ENCODE data around the gene FOXN1.
"Not testable (repeated sequence)": the region's sequence is repeated elsewhere in the genome, so short reads cannot be mapped to it uniquely, and the experiment has no call there.

Gene FOXN1

DNA sequence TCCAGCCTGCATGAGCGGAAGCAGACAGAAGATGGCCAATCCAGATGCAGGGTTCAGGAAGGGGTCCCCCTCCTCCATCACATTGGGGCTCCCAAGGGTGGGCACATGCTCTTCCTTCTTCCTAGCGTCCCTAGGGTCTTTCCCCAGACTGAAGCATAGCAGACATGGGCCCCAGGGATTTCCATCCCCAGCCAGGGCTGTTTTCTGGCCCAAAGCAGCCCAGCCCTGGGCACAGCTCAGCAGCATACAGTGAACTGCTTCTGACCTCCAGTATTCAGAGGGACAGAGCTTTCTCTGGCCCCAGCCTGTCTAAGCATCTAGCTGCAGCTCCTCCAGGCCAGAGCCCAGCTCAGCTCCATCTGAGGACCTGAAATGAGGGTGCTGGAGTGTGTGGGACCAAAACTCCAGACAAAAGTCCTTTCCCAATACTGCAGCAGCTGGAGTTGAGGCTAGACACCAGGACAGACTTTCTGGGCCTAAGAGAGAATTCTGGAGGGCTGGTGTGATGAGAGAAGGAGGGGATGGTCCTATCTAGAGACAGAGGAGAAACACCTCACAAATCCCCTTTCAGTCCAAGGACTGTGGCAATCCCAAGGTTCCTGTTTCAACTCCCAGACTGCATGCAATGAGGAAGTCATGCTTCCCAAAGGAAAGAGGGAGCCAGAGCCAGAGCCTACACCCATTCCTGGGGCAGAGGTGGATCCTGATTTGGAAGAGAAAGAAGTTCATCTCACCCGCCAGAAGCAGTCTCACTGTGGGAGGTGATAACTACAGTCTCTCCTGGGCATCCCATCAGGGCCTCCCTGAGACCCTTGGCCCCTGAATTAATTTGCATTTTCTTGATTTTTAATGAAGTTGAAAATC is 4.5 kb upstream of the FOXN1 start:
- DNase-seq, result no peak

DNA sequence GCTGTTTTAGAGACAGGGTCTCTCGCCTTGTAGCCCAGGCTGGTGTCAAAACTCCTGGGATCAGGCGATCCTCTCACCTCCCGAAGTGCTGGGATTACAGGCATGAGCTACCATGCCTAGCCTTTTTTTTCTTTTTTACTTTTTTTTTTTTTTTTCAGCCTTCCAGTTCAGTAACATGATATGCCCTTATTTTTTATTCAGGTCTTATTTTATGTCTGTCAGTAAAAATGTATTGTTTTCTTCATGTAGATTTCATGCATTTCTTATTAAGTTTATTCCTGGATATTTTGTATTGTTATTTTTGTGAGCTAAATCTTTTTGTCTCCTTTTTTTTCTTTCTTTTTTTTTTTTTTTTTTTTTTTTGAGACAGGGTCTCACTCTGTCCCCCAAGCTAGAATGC is 2.7 kb upstream of the FOXN1 start:
- DNase-seq, result no peak

DNA sequence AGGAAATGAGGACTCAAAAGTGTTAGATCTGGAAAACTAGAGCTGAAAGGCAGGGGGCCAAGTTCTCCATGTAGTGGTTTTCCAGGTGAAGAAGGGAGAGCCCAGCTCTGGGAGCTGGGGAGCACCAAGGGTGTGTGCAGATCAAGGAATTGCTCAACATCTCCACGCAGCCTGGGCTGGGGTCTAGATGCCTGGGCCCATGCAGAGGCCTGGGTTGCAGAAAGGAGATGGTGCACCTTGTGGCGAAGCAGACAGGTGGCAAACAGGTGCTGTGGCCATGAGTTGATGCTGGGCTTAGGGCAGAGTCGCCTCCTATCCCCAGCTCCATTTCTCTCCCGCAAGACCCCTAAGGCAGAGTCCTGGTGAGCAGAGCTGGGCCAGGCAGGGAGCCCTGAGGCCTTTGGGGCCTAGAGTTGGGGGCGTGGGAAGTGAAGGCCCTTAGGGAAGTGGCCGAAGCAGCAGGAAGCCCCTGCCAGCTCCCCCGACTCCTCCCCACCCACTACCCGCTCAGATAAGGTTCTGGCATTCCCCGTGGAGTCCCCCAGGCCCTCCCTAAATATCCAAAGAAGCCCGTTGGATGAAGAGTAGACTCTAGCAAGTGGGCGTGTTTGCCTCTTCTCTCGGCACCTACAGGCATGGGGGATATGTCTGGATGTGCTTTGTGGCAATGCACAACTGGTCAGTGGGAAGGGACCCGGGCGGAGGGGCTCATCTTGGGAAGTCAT is 777 bp downstream of the FOXN1 start:
- no peak for DNase-seq

DNA sequence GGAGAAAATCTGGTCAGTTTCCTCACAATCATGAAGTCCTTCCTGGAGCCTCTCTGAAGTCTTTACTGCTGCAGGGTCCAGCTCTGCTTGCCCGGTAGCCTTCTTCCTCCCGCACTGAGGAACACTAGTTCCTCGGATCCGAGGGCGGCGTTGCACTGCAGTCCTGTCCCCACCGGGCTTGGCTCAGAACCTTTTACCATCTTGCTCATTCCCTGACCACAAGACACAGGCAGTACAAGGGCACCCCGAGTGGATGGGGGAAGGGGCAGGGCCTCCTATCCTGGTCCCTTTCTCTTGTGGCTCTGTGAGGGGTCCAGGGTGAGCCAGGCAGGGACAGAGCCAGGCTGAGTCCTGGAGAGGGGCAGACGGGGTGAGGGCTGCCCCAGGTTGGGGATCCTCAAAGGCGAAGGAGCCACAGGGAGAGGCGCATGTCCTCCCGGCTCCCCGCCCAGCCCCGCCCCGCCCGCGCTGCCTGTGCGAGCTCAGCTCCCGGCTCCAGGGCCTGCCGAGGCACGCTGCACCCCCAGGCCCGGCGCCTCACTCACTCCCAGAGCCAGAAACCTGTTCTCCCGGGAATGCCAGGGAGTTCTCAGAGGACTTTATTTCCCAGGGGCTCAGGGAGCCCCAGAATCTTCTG is 1.5 kb downstream of the FOXN1 start:
- no peak for DNase-seq

DNA sequence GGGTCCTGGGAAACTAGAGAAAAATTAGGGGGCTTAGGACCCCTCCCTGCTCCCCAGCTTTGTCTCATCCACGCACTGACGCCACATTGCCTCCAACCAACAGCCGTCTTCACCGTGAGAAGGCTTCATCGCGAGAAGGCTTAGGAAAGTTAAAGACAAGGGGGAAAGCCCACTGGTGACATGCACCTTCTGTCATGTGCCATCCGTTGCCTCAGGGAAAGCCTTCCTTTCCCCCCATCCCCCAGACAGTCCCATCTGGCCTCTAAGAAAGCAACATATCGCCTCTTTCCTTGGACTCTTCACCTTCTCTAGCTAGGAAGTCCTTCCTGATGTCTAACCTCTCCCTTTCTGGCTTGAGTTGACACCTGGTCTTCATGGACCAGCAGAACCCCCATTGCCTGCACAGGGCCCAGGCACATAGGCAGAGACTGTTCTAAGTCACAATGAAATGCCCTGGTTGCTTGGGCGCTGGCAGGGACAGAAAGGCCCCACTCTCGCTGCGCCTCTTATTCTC is 2.1 kb downstream of the FOXN1 start:
- no peak for DNase-seq

DNA sequence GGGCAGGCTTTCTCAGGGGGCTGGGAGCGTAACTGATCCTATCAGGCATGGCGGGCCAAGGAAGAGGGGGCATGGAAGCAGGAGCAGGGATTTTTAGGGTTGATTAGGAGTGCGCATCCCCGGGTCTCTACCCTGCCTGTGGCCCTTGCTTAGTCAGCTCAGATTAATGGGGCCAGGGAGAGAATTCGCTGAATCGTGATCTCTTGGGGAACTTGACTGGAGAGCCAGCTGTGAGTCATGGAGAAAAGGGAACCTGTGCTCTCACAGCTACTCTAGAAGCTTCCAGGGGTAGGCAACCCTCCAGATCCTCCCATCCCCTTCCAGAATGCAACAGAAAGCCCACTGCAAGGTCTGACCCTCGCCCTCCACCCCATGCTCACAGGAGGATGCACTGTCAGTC is 3.6 kb downstream of the FOXN1 start:
- no peak for DNase-seq

DNA sequence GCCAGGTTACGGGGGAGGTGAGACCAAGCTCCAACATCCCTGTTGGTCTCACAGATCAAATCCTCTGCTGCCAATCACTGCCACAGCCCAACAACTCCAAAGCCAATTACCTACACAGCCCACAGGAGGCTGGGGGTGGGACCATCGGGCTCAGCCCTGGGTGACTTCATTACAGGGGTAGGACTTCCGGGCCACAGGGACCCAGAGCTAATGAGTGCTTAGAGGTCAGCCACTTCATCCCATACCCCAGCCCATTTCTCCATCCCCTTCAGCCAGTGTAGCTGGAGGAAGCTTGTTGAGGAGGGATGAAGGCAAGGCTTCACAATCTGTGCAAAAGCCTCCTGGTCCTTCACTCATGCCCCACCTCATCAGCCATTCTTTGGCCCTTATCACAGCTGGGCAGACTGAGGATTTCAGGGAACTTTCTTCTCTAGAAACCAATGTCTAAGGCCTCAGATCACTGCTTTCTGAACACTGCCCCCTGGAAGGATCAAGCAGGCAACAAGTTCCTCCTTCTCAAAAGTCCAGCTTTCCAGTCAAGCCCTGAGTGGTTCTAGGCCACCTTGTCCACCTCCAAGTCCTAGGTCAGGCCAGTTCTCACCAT is 5.8 kb downstream of the FOXN1 start:
- DNase-seq, result no peak

DNA sequence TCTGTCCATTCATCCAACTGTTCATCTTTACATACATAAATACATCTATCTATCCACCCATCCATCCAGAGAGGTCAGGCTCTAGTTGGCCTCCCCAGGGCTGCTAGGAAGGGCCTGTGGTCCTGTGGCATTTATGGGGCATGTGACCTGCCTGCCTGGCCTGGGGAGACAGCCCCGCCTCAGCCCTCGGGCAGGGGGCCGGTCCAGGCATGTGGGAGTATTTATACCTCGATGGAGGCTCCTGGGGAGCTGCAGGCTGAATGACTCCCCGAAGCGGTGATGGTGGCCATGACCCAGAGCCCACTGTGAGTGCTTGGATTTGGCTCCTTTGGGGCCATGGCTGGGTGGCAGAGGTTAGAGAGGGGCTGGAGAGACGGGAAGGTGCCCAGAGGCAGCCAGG is 7.3 kb downstream of the FOXN1 start:
- DNase-seq, result no peak

DNA sequence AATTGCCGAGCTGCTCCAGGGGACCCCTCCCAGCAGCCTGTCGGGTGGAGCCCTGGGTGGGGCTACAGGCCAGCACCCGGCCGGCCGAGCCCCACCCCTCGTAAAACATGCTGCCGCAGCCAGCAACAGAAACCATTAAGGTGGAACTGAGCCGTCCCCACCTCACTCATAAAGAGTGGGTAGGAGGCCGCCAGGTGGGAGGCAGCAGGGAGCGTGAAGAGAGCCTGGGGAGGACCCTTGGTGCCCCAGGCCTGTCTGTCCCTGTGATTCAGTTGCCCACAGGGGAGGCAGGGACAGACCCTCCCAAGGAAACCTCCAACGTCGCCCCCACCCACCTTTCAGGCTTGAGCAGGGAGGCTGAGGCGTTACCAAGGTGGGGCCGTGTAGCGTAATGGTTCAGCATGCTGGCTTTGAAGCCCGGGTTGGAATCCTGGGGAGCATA is 8.4 kb downstream of the FOXN1 start:
- DNase-seq, result no peak

DNA sequence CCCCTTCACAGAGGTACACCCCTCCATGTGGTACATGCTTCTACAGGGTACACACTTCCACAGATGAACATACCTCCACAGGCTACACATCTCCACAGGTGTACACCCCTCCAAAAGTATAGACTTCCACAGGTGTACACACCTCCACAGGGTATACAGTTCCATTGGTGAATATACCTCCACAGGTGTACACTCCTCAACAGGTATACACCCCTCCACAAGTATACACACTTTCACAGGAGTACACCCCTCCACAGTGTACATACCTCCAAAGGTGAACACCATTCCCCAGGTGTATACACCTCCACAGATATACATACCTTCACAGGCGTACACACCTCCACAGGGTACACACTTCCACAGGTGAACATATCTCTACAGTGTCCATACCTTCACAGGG is 9.4 kb downstream of the FOXN1 start:
- DNase-seq, result no peak

DNA sequence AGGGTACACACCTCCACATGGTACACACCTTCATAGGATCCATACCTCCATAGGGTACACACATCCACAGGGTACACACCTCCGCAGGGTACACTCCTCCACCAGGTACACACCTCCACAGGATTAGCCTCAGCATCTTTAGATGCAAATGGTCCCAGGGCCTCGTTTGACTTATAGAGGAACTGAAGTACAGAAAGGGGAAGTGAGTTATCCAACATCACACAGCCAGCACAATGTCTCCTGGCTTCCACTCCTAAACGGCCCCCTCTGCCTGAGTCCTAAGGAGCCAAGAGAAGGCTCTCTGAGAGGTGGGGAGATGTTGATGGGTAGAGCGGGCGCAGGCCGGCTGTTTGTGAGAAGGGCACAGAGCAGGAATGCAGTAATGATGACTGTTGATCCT is 12.0 kb downstream of the FOXN1 start:
- DNase-seq, result no peak

DNA sequence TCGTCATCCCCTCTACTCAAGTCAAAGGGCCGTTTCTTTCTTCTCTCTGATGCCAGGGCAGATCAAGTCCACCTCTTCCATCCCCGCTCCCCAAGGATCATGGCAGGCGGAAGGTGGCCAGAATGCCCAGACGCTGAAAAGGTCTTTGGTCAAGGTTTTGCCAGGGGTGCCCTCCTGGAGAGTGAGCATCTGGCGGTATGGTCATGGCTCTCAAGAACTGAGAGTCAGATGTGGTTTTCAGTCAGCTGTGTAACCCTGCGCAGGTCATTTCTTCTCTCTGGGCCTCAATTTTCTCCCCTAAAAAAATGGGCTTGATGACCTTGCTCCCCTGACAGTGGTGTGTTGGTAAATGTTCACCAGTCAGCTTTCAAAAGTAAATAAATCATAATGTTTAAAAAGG is 12.4 kb downstream of the FOXN1 start:
- DNase-seq, result no peak

DNA sequence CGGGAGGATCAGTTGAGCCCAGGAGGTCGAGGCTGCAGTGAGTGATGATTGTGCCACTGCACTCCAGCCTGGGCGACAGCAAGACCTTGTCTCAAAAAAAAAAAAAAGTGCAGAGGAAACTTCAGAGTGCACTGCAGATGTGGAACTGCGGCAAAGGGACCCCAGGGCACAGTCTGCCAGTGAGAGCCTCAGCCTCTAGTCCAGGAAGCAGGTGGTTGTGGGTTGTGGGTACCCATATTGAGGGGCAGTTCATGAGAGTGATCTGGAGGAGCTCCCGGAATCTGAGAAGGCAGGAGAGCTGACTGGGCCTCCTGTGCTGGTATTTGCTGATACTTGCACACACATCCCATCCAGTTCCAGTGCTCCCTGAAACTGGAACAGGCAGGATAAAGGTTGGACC is 13.1 kb downstream of the FOXN1 start:
- DNase-seq, result no peak

DNA sequence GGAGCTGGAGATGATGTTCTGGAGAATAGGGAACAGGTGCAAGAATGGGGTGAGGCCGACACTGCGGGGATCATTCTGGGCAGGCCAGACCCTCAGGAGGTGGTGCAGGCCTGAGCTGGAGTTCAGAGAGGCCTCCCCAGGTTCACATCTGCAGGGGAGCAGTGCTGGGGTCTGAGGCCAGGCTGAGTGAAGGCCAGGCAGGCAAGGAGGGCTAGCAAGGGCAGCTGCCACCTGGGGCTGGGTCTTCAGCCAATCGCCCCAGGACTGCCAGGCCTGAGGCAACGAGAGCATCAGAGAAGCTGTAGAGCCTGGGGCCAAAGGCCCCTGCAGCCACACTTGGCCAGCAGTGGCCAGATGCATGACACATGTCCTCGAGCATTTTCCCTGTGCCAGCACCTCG is 14.5 kb downstream of the FOXN1 start:
- DNase-seq, result no peak

DNA sequence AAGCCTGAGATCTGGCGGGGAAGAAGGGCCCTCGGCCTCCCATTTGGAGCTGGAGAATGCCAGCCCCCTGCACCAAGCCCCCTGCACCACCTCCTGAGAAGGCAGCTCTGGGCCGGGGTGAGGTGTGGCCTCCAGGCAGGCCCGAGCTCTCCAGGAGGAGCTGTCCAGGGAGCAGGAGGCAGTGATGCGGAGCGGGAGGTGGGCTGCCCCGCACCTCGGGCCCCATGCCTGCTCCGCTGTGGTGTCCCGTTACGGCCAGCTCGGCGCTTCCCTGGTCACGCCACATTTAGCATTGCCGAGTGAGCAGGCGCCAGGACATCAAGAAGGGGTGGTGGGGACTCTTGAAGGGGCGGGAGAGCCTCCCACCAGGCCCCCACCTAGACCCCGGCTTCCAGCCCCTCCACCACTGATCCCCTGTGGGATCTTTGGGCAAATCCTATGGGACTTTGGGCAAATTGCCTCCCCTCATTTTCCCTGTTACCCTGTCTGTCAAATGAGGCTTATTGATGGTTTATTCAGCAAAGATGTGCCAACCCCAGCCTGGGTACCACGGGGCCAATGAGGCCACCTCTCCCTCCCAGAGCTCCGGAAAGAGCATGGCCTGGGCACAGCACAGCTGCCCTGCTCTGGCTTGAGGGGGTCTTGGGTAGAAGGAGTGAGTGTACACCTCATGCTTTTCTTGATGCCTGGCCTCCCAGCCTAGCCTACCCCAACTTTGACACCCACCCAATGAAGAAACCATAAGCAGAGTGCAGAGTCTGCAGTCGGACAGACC is 15.3 kb downstream of the FOXN1 start:
- no peak for DNase-seq

DNA sequence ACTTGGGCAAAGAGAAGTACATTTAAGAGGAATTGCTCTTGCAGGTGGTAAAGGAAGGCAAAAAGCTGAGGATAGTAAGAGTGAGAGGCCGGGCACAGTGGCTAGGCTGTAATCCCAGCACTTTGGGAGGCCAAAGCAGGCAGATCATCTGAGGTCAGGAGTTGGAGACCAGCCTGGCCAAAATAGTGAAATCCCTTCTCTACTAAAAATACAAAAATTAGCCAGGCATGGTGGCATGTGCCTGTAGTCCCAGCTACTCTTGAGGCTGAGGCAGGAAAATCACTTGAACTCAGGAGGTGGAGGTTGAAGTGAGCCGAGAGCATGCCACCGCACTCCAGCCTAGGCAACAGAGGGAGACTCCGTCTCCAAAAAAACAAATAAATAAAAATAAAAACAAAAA is 16.1 kb downstream of the FOXN1 start:
- not testable (repeated sequence) for DNase-seq

DNA sequence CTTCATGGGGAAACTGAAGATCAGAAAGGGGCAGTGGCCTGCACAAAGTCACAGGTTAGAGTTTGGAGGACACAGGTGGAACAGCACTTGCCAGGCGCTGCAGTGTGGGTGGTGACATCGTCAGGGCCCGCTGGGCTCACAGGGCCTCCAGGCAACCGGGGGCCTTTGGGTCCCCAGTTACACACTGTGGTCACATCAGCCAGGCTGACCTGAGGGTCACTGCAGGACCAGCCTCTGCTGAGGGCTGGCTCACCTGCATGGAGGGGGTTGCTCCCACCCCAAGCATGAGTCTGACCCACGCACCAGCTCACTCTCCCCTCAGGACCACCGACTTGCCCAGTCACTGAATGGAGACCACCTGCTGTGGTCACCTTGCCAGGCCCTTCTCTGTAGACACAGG is 17.0 kb downstream of the FOXN1 start:
- DNase-seq, result no peak

DNA sequence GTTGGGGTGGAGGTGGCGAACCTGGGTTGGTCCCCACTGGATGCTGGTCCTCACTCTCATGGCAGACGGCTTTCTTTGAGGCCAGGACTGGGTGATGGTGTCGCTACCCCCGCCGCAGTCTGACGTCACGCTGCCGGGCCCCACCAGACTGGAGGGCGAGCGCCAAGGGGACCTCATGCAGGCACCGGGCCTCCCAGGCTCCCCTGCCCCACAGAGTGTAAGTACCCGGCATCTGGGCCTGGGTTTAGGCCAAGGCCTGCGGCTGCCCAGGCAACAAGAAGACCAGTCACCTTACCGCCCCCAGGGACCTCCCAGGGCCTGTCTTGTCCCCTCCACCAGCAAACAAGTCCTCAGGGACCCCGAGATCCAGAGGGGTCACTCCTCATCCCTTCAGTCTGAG is 17.7 kb downstream of the FOXN1 start:
- no peak for DNase-seq

DNA sequence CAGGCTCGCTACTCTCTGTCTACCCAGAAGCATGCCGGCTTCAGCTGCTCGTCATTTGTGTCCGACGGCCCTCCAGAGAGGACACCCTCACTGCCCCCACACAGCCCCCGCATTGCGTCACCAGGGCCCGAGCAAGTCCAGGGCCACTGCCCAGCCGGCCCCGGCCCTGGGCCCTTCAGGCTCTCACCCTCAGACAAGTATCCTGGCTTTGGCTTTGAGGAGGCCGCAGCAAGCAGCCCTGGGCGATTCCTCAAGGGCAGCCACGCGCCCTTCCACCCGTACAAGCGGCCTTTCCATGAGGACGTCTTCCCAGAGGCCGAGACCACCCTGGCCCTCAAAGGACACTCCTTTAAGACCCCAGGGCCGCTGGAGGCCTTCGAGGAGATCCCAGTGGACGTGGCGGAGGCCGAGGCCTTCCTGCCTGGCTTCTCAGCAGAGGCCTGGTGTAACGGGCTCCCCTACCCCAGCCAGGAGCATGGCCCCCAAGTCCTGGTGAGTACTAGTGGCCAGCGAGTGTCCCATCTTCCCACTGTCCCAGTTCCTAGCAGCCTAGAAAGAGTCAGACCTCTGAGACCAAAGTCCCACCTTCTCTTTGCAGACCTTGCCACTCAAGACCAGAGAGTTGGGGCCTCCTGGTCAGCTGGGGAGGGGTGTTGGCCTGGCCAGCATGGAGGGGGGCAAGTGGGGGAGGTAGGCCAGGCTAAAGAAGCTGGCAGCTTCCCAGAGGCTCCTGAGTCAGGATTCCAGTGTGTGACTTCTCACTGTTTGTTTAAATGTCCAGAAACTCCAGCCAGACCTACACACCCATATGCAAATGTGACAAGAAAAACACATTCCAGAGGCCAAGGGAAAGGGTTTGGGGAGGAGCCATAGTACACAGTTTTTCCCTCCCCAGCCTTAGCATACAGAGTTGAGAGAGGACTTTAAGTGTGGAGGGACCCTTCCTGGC is 18.6 kb downstream of the FOXN1 start:
- DNase-seq, result no peak

DNA sequence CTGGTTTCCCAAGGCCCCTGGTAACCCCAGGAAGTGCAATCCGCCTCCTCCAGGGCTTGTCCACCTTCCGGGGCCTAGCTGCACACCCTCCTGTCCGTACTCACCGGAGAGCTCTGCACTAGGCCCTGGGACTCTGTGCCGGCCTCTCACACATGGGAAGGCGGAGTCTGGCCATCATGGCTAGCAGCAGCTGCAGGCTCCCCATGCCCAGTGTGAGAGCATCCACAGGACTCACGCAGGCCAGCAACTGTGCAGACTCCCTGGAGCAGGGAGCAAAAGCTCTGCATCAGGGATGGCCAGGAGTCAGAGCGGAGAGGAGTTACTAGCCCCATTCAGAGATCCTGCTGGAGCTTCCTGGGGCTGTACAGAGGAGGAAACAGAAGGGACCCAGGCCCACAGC is 20.2 kb downstream of the FOXN1 start:
- DNase-seq, result no peak

DNA sequence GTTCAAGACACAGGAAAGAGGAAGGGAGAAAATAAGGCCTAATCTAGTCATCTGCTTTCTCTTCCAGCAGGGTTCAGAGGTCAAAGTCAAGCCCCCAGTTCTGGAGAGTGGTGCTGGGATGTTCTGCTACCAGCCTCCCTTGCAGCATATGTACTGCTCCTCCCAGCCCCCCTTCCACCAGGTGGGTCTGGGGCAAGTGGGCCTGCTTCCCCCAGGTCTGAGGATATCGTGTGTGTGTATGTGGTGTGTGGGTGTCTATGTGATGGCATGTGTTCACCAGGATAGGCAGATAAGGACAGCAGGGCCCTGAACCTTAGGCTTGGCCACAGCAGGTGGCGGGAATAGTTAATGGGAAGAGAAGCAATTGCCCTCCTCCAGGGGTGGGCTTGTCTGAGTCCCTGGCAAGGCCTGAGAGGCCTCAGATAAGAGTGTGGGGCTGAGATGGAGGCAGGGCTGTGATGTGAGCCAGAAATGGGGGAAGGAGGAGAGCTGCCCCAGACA is 21.1 kb downstream of the FOXN1 start:
- DNase-seq, result no peak

Measured in activated T-cell treated with anti-CD3 and anti-CD28 coated beads, Interleukin-2, amount 50 U/mL, for 1 hour (primary cell).